Fibroblast of skin of left biceps (primary cell): ENCODE results near the gene TRPV6.

Experiments
- DNase-seq, 2 experiments: peaks; one replicate each; pipeline ENCODE4 v3.0.0-alpha.2; 2013; ENCODE audit warnings: low read depth in 2 of 2

The TRPV6 gene

DNA sequence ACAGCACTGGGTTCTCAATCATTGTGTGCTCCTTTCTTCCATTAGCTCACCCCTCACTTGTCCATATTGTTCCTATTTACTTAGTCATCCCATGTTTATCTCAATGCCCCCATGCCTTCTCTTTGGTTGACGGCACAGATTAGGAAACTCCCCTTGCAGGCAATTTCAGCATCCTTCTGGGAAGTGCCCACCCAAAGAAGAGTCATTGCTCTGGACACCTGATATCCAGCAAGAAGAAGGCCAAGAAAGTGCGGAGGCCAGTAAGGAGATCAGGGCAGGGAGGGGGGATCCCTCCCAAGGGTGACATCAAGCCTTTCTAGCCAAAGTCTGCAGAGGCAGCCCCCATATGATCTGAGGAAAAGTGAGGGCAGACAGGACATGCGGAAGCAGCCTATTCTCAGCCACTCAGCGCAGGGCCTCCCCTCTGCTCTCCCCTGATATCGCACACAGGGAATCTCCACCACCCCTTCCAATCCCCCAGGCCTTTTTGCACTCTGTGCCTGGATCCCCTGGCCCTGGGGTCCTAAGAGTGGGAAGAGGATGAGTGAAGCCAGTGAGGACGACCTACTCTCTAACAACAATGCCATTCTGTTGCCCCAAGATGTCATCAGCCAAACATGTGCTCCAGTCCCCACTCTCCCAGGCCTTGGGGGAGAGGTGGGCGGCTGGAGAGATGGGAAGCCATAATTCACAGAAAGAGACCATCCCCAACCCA is 1.8 kb downstream of the TRPV6 start:
- DNase-seq: no peak

GRCh38 chr7:142883145-142883544 is 2.4 kb downstream of the TRPV6 start:
- DNase-seq: no peak

GRCh38 chr7:142882338-142882678 is 3.2 kb downstream of the TRPV6 start:
- DNase-seq: no peak

GRCh38 chr7:142881586-142882337 is 3.8 kb downstream of the TRPV6 start:
- no peak for DNase-seq

DNA sequence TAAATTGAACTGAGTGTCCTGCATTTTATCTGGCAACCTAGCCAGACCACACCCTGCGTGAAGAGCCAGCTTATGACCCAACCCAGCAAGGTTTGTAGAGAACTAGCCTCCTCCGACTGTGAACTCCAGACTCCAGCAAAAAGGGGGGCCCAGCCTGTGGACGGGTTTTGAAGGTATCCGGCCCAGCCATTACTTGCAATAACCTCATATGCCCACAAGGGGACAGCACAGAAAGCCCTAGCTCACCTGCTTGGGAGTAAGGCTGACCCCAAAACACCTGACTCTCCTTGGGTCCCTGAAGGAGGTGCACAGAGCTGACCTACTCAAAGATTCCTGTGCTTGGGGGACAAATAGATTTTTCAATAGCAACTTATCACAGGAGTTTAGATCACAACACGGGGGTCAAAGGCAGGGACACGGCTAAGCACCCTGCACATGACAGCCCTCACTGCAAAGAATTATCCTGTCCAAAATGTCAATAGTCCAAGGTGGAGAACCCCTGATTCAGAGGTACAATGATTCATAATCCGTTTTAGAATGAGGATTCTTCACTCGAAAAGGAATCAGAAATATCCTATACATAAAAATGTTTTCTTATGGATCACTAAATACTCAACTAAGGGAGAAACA is 4.6 kb downstream of the TRPV6 start:
- no peak for DNase-seq

DNA sequence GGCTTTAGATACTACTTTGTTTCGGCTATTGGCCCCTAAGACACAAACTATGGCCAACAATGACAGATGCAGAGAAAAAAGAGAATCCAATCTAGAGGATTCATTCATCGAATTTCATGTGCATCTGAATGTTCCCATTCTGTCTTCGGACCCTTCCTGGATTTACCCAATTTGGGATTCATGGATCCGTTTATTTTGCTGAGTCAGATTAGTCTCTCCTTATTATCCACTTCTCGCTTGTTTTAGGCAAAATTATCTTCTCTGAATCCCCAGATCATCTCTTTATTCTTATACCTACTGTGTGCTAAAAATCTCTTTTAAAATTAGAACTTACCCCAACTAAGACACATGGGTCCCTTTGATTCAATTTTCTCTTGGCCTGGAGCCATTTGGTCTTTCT is 6.5 kb downstream of the TRPV6 start:
- DNase-seq: no peak

DNA sequence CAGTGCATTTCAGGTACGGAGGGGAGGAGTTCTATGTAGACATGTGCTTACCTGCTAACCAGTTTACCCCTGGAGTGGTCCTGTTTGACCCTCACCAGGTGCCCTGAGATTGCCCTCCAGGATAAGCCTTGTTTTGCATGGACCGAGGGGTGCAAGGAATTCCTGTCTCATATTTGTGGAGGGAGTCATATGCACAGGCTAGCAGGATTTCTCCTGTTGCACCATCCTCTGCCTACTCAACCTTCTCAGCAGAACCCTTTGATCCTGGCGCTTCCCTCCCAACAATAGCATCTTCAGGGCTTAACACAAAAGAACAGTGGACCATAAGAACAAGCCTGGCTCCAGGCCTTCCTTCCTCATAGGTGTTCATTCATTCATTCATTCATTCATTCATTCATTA is 7.2 kb downstream of the TRPV6 start:
- DNase-seq: no peak

DNA sequence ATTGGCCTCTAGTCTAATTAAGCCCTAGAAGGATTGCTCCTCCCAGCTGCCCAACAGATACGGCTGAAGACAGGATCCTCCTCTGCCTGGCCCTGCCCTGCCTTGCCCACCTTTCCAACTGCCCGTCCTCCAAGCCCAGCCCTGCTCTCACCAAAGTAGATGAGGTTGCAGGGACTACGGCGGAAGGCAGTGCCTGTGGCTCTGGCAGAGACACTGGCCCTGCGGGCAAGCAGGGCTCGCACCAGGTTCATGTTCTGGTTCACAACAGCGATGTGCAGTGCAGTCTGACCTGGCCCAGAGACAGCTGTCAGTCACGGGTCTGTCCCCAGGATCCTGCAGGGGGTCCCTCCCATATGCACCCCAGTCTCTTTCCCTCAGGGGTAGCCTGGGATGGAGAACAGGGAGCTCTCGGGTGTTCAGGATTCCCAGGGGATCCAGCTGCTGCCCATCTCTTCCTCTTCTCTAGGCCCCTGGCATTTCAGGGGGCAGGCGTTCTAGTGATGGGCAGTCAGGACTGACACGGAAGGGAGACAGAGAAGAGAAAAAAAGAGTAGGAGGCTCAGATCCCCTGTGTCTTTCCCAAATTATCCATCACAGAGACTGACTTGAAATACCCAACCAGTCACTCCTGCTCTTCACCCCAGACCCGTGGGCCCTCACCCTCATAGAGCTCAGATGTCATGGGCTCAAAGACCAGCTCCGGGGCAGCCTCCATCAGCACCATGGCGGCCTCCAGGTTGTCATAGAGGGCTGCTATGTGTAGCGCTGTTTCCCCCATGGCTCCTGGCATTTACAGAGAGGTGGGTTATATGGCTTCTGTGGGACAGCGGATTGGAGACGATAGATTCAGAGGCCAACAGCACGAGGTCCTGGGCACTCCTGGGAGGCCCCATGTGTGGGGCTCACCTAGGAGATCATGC is 8.3 kb downstream of the TRPV6 start:
- DNase-seq: no peak

GRCh38 chr7:142876236-142876960 is 9.1 kb downstream of the TRPV6 start:
- DNase-seq: no peak

DNA sequence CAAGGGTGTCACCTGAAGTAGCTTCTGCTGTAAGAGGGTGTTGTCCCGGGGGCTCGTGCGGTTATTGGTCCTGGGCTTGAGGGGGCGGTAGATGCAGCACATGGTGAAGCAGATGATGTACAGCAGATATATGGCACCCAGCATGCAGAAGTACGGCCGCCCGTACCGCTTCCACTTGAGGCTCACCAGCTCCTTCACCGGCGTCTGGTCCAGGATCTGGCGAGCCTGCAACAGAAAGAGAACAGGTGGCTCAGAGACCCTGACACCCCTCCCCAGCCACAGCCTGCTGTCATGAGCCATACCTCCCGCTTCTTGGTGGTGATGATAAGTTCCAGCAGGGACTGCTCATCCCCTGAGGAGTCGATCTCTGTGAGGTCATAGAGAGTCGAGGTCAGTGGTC is 10.1 kb downstream of the TRPV6 start:
- DNase-seq: no peak

DNA sequence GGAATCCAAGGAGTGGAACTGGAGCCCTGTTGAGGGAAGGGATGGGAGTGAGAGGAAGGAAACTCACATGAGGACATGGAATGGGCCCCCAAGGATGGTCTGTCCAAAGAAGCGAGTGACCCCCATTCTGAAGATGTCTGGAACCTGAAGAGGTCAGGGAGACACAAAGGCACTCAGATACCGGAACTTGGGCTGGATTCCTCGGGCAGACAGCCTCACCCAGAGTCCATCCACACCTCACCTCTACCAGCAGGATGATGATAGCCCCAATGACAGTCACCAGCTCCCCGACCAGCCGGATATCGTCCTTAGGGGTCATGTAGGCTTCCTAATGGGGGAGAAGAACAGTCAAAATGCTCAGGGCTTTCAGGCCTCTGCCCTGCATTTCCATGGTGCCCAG is 10.7 kb downstream of the TRPV6 start:
- no peak for DNase-seq

GRCh38 chr7:142874409-142874808 is 11.1 kb downstream of the TRPV6 start:
- DNase-seq: no peak

- DNase-seq: no peak
Observed at GRCh38 chr7:142873871-142874270, 11.7 kb downstream of the TRPV6 start.

GRCh38 chr7:142873281-142873784 is 12.2 kb downstream of the TRPV6 start:
- DNase-seq: no peak

GRCh38 chr7:142872106-142872675 is 13.4 kb downstream of the TRPV6 start:
- no peak for DNase-seq

GRCh38 chr7:142871260-142872105 is 14.1 kb downstream of the TRPV6 start:
- DNase-seq: no peak

GRCh38 chr7:142870566-142871259 is 14.8 kb downstream of the TRPV6 start:
- DNase-seq: no peak

- DNase-seq: no peak
Observed at GRCh38 chr7:142870147-142870559, 15.4 kb downstream of the TRPV6 start.

GRCh38 chr7:142869434-142869833 is 16.1 kb downstream of the TRPV6 start:
- DNase-seq: no peak
